Smooth muscle cell (in vitro differentiated cells): Measurements from ENCODE around the gene TMEM129. TPM values are rescaled to one million over a fixed set of nuclear protein-coding genes. Genes with fewer than 3 reads are reported as not detected.

Experiments
- DNase-seq: peaks from one replicate; lab custom pipeline; 2025; ENCODE audit not compliant: unreplicated experiment; lab: John Stamatoyannopoulos, UW
- H2AFZ ChIP-seq: fragments of 200-600 bp; sonication (generic); 2 replicates; pipeline ENCODE4 v1.6.0; 2016; ENCODE audit warnings: antibody characterized with exemption, low read depth, mild to moderate bottlenecking
- H3F3A ChIP-seq: fragments of 200-600 bp; sonication (generic); 2 replicates; pipeline ENCODE4 v1.6.0; 2017; ENCODE audit warnings: antibody characterized with exemption, low read depth
- H3K27ac ChIP-seq: fragments of 200-600 bp; sonication (generic); 2 replicates; pipeline ENCODE4 v1.5.1; 2016; ENCODE audit warnings: low read depth, mild to moderate bottlenecking
- H3K27me3 ChIP-seq: fragments of 200-600 bp; sonication (generic); 2 replicates; pipeline ENCODE4 v1.6.1; 2016; ENCODE audit warnings: low read depth, mild to moderate bottlenecking
- H3K36me3 ChIP-seq: fragments of 200-600 bp; sonication (generic); 2 replicates; pipeline ENCODE4 v1.5.1; 2016; ENCODE audit warnings: low read depth
- H3K4me1 ChIP-seq: fragments of 200-600 bp; sonication (generic); 2 replicates; pipeline ENCODE4 v1.5.1; 2016; ENCODE audit warnings: low read depth
- H3K4me2 ChIP-seq: fragments of 200-600 bp; sonication (generic); 2 replicates; pipeline ENCODE4 v1.6.0; 2016; ENCODE audit warnings: mild to moderate bottlenecking
- H3K4me3 ChIP-seq: fragments of 200-600 bp; sonication (generic); 2 replicates; pipeline ENCODE4 v1.5.1; 2016; ENCODE audit warnings: mild to moderate bottlenecking
- H3K79me2 ChIP-seq: fragments of 200-600 bp; sonication (generic); 2 replicates; pipeline ENCODE4 v1.6.0; 2016; ENCODE audit warnings: low read depth, mild to moderate bottlenecking
- H3K9ac ChIP-seq: fragments of 200-600 bp; sonication (generic); 2 replicates; pipeline ENCODE4 v1.6.0; 2016; ENCODE audit warnings: low read depth
- H3K9me3 ChIP-seq: fragments of 200-600 bp; sonication (generic); replicated peaks from 2 replicates; pipeline ENCODE4 v1.5.1; 2016; ENCODE audit warnings: low read depth
- H4K20me1 ChIP-seq: fragments of 200-600 bp; sonication (generic); 2 replicates; pipeline ENCODE4 v1.6.0; 2016; ENCODE audit warnings: low read depth
- whole genome bisulfite sequencing: methylation state at CpG from one replicate; pipeline ENCODE4 v1.1.7; 2016; ENCODE audit warnings: low lambda C conversion rate; 5-methylcytosine and 5-hydroxymethylcytosine counted together
- polyA plus RNA-seq: library from polyadenylated mRNA; unstranded; fragments of >200 nt; fragmentation: Nextera tagmentation; extraction: Ambion mirVana; gene quantifications from 2 replicates; pipeline ENCODE4 v1.2.1, GENCODE V29; 2016
- total RNA-seq: library from RNA; depleted of rRNA; stranded (reverse); fragments of >200 nt; gene quantifications from 2 replicates; pipeline ENCODE4 v1.2.3, GENCODE V29; 2014
- TF ChIP-seq, protein P1 (sequence below): fragments of 200-600 bp; sonication (generic); IDR thresholded peaks from 2 replicates; pipeline ENCODE4 v1.5.1; 2017; ENCODE audit warnings: borderline replicate concordance, mild to moderate bottlenecking, antibody characterized with exemption; ENCODE audit not compliant: insufficient read depth, poor library complexity, severe bottlenecking

The TMEM129 gene
- total and polyA plus RNA-seq, 2 experiments from 2014 or later = 30.4 to 50.5 TPM

DNA sequence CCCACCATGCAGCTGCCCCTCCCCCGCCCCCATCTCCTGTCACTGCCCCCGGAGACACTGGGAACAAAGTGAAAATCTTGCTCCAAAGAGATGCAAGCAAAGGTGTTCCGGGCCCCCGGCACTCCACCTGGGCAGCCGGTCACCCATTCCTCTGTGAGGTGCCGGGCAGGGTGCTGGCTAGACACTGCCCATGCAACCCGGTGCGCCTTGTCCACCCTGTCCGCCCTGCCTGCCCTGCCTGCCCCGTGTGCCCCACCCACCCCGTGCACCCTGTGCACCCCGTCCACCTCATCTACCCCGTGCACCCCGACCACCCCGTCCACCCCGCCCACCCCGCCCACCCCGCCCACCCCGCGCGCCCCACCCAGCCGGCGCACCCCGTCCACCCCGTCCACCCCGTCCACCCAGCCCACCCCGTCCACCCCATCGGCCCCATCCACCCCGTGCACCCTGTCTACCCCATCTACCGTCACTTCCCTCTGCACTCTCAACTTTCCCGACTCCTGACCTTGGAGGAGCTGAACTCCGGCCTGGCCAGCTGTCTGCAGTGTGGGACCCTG, 40.1 kb upstream of the TMEM129 start:
- no peaks in the 10 kb centered on the region for H3K9me3 ChIP-seq
- no peak for DNase-seq
- H3K27me3 ChIP-seq = no peaks in the 10 kb centered on the region
- no peak overlapping the region for H2AFZ ChIP-seq
- H4K20me1 ChIP-seq = no peaks in the 10 kb centered on the region
- H3K9ac ChIP-seq = no peak overlapping the region
- no peaks in the 10 kb centered on the region for H3K79me2 ChIP-seq
- H3K4me1 ChIP-seq = peaks cover 20% of the 10 kb centered on the region
- TF ChIP-seq, protein P1, sequence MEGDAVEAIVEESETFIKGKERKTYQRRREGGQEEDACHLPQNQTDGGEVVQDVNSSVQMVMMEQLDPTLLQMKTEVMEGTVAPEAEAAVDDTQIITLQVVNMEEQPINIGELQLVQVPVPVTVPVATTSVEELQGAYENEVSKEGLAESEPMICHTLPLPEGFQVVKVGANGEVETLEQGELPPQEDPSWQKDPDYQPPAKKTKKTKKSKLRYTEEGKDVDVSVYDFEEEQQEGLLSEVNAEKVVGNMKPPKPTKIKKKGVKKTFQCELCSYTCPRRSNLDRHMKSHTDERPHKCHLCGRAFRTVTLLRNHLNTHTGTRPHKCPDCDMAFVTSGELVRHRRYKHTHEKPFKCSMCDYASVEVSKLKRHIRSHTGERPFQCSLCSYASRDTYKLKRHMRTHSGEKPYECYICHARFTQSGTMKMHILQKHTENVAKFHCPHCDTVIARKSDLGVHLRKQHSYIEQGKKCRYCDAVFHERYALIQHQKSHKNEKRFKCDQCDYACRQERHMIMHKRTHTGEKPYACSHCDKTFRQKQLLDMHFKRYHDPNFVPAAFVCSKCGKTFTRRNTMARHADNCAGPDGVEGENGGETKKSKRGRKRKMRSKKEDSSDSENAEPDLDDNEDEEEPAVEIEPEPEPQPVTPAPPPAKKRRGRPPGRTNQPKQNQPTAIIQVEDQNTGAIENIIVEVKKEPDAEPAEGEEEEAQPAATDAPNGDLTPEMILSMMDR = no peak
- H3K27ac ChIP-seq = no peak overlapping the region
- no peaks in the 10 kb centered on the region for H3K36me3 ChIP-seq
- H3F3A ChIP-seq = no peaks in the 10 kb centered on the region
- no peak overlapping the region for H3K4me3 ChIP-seq
- 85% methylated on average over 8 of the region's 32 CpGs for WGBS
- H3K4me2 ChIP-seq = no peak overlapping the region

DNA sequence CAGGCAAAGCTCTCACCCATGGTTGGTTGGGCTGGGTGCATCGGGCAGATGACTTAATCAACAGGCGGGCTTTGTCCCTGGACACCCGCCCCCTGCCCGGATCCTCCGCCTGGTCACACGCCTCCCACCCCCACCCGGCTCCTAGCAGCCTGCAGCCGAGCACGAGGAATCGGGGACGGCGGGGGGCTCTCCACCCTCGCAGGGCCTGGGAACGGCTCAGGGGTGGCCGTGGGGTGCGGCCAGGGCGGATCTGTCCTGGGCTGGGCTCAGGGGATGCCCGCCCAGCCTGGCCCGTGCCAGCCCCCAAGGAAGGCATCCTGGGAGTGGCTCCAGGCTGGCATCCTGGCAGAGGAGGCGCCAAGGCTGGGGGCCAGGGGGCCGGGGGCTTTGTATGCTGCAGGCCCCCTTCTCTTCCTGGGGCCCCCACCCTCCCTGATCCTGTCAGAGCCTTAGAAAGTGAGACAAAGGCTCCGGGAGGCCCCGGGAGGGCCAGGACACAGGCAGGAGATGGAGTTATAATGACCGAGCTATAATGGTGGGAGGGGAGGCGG, 39.5 kb upstream of the TMEM129 start:
- Histone ChIP-seq H3K27ac (no peak overlapping the region), H3K9me3 (no peaks in the 10 kb centered on the region), H3K4me1 (peaks cover 18% of the 10 kb centered on the region), H3K36me3 (no peaks in the 10 kb centered on the region), H3K4me2 (no peak overlapping the region), H3F3A (no peaks in the 10 kb centered on the region), H3K27me3 (no peaks in the 10 kb centered on the region), H4K20me1 (no peaks in the 10 kb centered on the region), H3K79me2 (no peaks in the 10 kb centered on the region), H3K9ac (no peak overlapping the region), H3K4me3 (no peak overlapping the region), H2AFZ (no peak overlapping the region)
- no peak for DNase-seq
- TF ChIP-seq, protein P1 = no peak
- WGBS = 70% methylated on average over 11 of the region's 25 CpGs

DNA sequence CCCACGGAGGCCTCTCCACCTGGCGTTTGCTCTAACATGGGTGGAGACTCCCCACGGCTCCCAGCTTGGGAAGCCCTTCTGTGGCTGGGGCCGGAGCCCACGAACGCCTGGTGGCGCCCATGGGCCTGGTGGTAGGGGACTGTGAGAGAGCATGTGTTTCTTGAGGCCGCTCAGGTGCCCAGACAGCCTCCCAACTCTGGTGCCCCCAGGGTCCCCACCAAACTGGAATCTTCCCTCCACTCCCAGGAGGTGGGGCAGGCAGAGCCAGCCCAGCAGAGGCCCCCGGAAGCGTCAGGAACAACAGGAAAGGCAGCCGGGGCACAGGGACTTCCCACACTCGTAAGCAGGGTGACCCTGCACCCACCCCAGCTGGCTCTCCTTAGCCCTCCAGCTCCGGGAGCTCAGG, 38.7 kb upstream of the TMEM129 start:
- no peak for DNase-seq
- TF ChIP-seq, protein P1 = no peak
- H3K9ac ChIP-seq = no peak overlapping the region
- no peak overlapping the region for H3K4me2 ChIP-seq
- H3K79me2 ChIP-seq = no peaks in the 10 kb centered on the region
- no peak overlapping the region for H3K4me3 ChIP-seq
- H2AFZ ChIP-seq = no peak overlapping the region
- no peaks in the 10 kb centered on the region for H3K9me3 ChIP-seq
- no peaks in the 10 kb centered on the region for H4K20me1 ChIP-seq
- no peaks in the 10 kb centered on the region for H3F3A ChIP-seq
- no peak overlapping the region for H3K27ac ChIP-seq
- no peaks in the 10 kb centered on the region for H3K36me3 ChIP-seq
- no peaks in the 10 kb centered on the region for H3K27me3 ChIP-seq
- WGBS = 82% methylated on average over 13 of the region's 13 CpGs
- peaks cover 18% of the 10 kb centered on the region for H3K4me1 ChIP-seq

DNA sequence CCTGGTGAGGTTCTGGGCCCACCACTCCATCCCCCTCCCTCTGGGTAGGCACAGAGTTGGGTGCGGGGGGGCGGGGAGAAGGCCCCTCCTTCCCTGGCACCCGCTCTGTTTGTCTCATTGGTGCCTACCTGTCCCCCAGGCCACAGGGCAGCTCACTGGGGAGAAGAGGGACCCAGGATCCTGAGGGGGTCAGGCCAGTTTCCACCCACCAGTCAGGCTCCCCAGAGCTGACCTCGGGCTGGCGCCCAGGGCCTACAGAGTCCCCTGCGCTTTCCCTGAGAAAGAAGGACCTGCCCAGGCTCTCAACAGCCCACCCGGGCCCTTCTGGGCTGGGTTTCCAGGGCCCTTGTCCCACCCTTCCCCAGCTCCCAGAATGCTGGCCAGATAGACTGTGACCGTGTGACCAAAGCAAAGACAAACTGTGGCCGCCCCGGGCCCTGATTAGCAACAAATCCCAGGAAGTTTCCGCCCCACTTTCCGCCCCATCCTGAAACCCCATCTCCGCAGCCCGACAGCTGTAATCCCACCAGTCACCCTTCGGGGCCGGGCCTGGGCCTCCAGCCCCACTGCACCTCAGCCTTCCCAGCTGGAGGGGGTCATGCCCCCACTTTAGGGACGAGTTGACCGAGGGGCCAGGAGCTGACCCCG, 38.2 kb upstream of the TMEM129 start:
- Histone ChIP-seq H3F3A (no peaks in the 10 kb centered on the region), H3K4me2 (no peak overlapping the region), H3K9ac (no peak overlapping the region), H3K36me3 (no peaks in the 10 kb centered on the region), H4K20me1 (no peaks in the 10 kb centered on the region), H3K4me3 (no peak overlapping the region), H2AFZ (no peak overlapping the region), H3K27me3 (no peaks in the 10 kb centered on the region), H3K4me1 (peaks cover 18% of the 10 kb centered on the region), H3K9me3 (no peaks in the 10 kb centered on the region), H3K27ac (no peak overlapping the region), H3K79me2 (no peaks in the 10 kb centered on the region)
- DNase-seq = no peak
- WGBS = 61% methylated on average over 15 of the region's 19 CpGs
- TF ChIP-seq, protein P1 = no peak
